OCI-LY3 (cell line): ENCODE results near the gene TMEM132D.

ENCODE experiments used
- EZH2phosphoT487 ChIP-seq: fragments of 200-600 bp; shearing (Covaris generic); IDR thresholded peaks from 2 replicates; pipeline ENCODE4 v1.6.1; 2018; ENCODE audit warnings: antibody characterized with exemption, mixed run types, low read depth
- TF ChIP-seq, protein P1 (sequence below): fragments of 200-600, 300-600 bp; sonication (generic); IDR thresholded peaks from 2 replicates; pipeline ENCODE4 v1.5.1; 2014; ENCODE audit warnings: antibody characterized with exemption, low read length, low read depth

DNA sequence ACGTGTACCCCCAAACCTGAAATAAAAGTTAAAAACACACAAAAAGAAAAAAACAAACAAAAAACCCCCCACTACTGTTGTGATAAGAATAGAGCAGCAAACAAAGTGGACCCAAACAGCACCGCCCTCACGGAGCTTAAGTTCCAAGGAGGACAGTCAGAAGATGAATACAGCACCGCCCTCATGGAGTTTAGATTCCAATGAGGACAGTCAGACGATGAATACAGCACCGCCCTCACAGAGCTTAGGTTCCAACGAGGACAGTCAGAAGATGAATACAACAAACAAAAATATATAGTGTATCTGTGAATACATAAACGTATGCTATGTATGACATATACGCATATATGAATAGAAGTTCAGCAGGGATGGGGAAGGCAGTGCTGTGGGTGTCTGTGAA lies 696.7 kb downstream of the TMEM132D start:
- TF ChIP-seq, protein P1, sequence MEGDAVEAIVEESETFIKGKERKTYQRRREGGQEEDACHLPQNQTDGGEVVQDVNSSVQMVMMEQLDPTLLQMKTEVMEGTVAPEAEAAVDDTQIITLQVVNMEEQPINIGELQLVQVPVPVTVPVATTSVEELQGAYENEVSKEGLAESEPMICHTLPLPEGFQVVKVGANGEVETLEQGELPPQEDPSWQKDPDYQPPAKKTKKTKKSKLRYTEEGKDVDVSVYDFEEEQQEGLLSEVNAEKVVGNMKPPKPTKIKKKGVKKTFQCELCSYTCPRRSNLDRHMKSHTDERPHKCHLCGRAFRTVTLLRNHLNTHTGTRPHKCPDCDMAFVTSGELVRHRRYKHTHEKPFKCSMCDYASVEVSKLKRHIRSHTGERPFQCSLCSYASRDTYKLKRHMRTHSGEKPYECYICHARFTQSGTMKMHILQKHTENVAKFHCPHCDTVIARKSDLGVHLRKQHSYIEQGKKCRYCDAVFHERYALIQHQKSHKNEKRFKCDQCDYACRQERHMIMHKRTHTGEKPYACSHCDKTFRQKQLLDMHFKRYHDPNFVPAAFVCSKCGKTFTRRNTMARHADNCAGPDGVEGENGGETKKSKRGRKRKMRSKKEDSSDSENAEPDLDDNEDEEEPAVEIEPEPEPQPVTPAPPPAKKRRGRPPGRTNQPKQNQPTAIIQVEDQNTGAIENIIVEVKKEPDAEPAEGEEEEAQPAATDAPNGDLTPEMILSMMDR, result no peak
- no peak for TF ChIP-seq EZH2phosphoT487
